Uterus (tissue), 4 donors: ENCODE results near the gene DNAH6. TPM values are rescaled to one million over a fixed set of nuclear protein-coding genes. Genes with fewer than 3 reads are reported as not detected.

Experiments used
- DNase-seq, 2 donors: peaks; one replicate each; pipeline ENCODE4 v3.0.0-alpha.2; 2019 to 2020
- H3K27ac ChIP-seq, 2 donors: fragments of 200-600 bp; sonication (generic); 1 replicate in 1 of 2; 2 replicates in 1 of 2; pipeline ENCODE4 v1.5.1; 2016 to 2018
- H3K27me3 ChIP-seq, 2 donors: fragments of 200-600 bp; sonication (generic); one replicate each; pipeline ENCODE4 v1.5.1; 2018 to 2019; ENCODE audit warnings: control low read depth in 1 of 2
- H3K36me3 ChIP-seq, 2 donors: fragments of 200-600 bp; sonication (generic); one replicate each; pipeline ENCODE4 v1.5.1; 2019; ENCODE audit warnings: control low read depth in 1 of 2
- H3K4me1 ChIP-seq, 2 donors: fragments of 200-600 bp; sonication (generic); one replicate each; pipeline ENCODE4 v1.5.1; 2018 to 2019; ENCODE audit warnings: control low read depth in 1 of 2
- H3K4me3 ChIP-seq, 2 donors: fragments of 200-600 bp; sonication (generic); 1 replicate in 1 of 2; 2 replicates in 1 of 2; pipeline ENCODE4 v1.5.1; 2018 to 2019; ENCODE audit warnings: mild to moderate bottlenecking in 1 of 2
- H3K9me3 ChIP-seq, 2 donors: fragments of 200-600 bp; sonication (generic); one replicate each; pipeline ENCODE4 v1.5.1; 2019; ENCODE audit warnings: control low read depth in 1 of 2
- CTCF ChIP-seq, 4 experiments: fragments of 200-600 bp in 2 of 4; fragments of 450-650 bp in 2 of 4; sonication (generic) in 2 of 4; IDR thresholded peaks; one replicate each; pipeline ENCODE4 v1.5.1; 2016 to 2019; ENCODE audit warnings: antibody characterized with exemption in 4 of 4, mild to moderate bottlenecking in 2 of 4, moderate library complexity in 1 of 4
- POLR2A ChIP-seq, 2 donors: fragments of 450-650 bp; IDR thresholded peaks; one replicate each; pipeline ENCODE4 v1.6.1; 2016; ENCODE audit warnings: antibody characterized with exemption in 2 of 2, mild to moderate bottlenecking in 1 of 2, moderate library complexity in 1 of 2
- intact Hi-C: fragments of 100-400 bp; cut with DNase I; formaldehyde crosslinking; loops from one replicate; pipeline ENCODE4 v1.15.1; 2023; ENCODE audit warnings: low total_unique reads
- total RNA-seq, 4 donors: library from RNA; depleted of rRNA in 3 of 4; stranded (reverse); fragments of >200 nt in 3 of 4; gene quantifications; one replicate each; pipeline versions ENCODE4 v1.1.0 to v1.2.4, GENCODE V29; 2014 to 2023
- donor health status: DM: yes; HTN: yes; CAD: no.

Gene DNAH6
- total RNA-seq, 4 donors from 2014 or later, result 1.0 to 8.4 (median 2.7) TPM

GRCh38 chr2:84856787-84857186, 340.5 kb downstream of the DNAH6 start:
- no peaks in the 10 kb centered on the region for H3K27me3 ChIP-seq
- DNase-seq, result no peak
- H3K36me3 ChIP-seq, result no peaks in the 10 kb centered on the region
- no peaks in the 10 kb centered on the region for H3K4me1 ChIP-seq
- intact Hi-C loops, result no loop called here
- no peak overlapping the region for H3K27ac ChIP-seq
- no peak overlapping the region for H3K4me3 ChIP-seq
- no peaks in the 10 kb centered on the region for H3K9me3 ChIP-seq
- TF ChIP-seq CTCF (IDR thresholded peaks at IDR 0.05) (no peak), POLR2A (IDR thresholded peaks at IDR 0.05) (no peak)

DNA sequence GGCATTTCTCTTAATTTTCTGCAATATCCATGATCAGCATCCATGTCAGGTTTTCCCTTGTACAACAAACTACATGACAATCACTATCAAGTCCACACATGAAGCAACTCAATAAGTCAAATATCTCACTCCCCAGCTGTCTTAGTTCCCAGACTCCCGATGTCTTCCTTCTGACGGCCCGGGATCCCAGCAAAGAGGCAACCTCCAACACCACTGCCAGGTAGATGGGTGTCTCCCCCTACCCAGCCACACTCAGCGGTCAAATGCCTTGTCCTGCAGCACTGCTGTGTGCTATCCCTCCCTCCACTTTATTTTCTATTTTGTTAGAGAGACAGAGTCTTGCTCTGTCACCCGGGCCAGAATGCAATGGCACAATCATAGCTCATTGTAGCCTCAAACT, 341.3 kb downstream of the DNAH6 start:
- no peak for TF ChIP-seq CTCF (IDR thresholded peaks at IDR 0.05)
- TF ChIP-seq POLR2A (IDR thresholded peaks at IDR 0.05), result no peak
- H3K4me3 ChIP-seq, result no peak overlapping the region
- no peaks in the 10 kb centered on the region for H3K36me3 ChIP-seq
- intact Hi-C loops, result no loop called here
- no peaks in the 10 kb centered on the region for H3K27me3 ChIP-seq
- H3K4me1 ChIP-seq, result no peaks in the 10 kb centered on the region
- H3K27ac ChIP-seq, result no peak overlapping the region
- no peaks in the 10 kb centered on the region for H3K9me3 ChIP-seq
- DNase-seq, result no peak

GRCh38 chr2:84858123-84858522, 341.8 kb downstream of the DNAH6 start:
- Histone ChIP-seq H3K4me3 (no peak overlapping the region), H3K4me1 (no peaks in the 10 kb centered on the region), H3K36me3 (no peaks in the 10 kb centered on the region), H3K27ac (no peak overlapping the region), H3K27me3 (no peaks in the 10 kb centered on the region), H3K9me3 (no peaks in the 10 kb centered on the region)
- TF ChIP-seq CTCF (IDR thresholded peaks at IDR 0.05), result no peak
- no peak for TF ChIP-seq POLR2A (IDR thresholded peaks at IDR 0.05)
- intact Hi-C loops, result no loop called here
- DNase-seq, result no peak

- intact Hi-C loops, result no loop called here
- no peak overlapping the region for H3K27ac ChIP-seq
- H3K36me3 ChIP-seq, result no peaks in the 10 kb centered on the region
- H3K4me3 ChIP-seq, result no peak overlapping the region
- no peak for DNase-seq
- no peaks in the 10 kb centered on the region for H3K4me1 ChIP-seq
- H3K9me3 ChIP-seq, result no peaks in the 10 kb centered on the region
- TF ChIP-seq CTCF (IDR thresholded peaks at IDR 0.05) (no peak), POLR2A (IDR thresholded peaks at IDR 0.05) (no peak)
- no peaks in the 10 kb centered on the region for H3K27me3 ChIP-seq
These were observed 342.6 kb downstream of the DNAH6 start for GRCh38 chr2:84858937-84859336.

- TF ChIP-seq POLR2A (IDR thresholded peaks at IDR 0.05) (no peak), CTCF (IDR thresholded peaks at IDR 0.05) (no peak)
- H3K9me3 ChIP-seq, result no peaks in the 10 kb centered on the region
- no peaks in the 10 kb centered on the region for H3K27me3 ChIP-seq
- intact Hi-C loops, result no loop called here
- no peak for DNase-seq
- H3K27ac ChIP-seq, result no peak overlapping the region
- no peaks in the 10 kb centered on the region for H3K36me3 ChIP-seq
- no peak overlapping the region for H3K4me3 ChIP-seq
- H3K4me1 ChIP-seq, result no peaks in the 10 kb centered on the region
These were observed 345.2 kb downstream of the DNAH6 start for GRCh38 chr2:84861539-84861938.
